Renal cortex interstitium (tissue), 15 donors: ENCODE data around the gene TAMALIN. TPM values are rescaled to one million over a fixed set of nuclear protein-coding genes. Genes with fewer than 3 reads are reported as not detected.

Experiments used
- DNase-seq, 11 donors: peaks; one replicate each; pipeline ENCODE4 v3.0.0-alpha.2; 2013; ENCODE audit warnings: low read depth in 9 of 11, low spot score in 4 of 11; ENCODE audit errors: extremely low read depth in 1 of 11
- long read RNA-seq, 16 experiments: transcript quantifications; one replicate each; lab custom pipeline, GENCODE V29; 2026
- polyA plus RNA-seq, 3 donors: library from polyadenylated mRNA; unstranded; fragments of 120-200 nt; gene quantifications; one replicate each; pipeline ENCODE4 v1.2.1, GENCODE V29; 2013; ENCODE audit not compliant: insufficient read length in 3 of 3

TAMALIN gene
- 10 to 100 TPM; 19.7 to 21.4 (median 20.3) TPM for polyA plus RNA-seq
- long read RNA-seq, donor 1, transcript GRASP-201 (8 exons, 1,933 nt), result major isoform, 11 of 11 reads
- long read RNA-seq, donor 1, partial matches to known transcripts, result 0 of 11 reads
- long read RNA-seq, donor 1, other reads (novel, unspliced or antisense), result 0 of 11 reads
- long read RNA-seq, donor 2, partial matches to known transcripts, result 0 of 4 reads
- long read RNA-seq, donor 2, other reads (novel, unspliced or antisense), result 0 of 4 reads
- long read RNA-seq, donor 3, transcript GRASP-201 (8 exons, 1,933 nt), result major isoform, 8 of 8 reads
- long read RNA-seq, donor 3, partial matches to known transcripts, result 0 of 8 reads
- long read RNA-seq, donor 3, other reads (novel, unspliced or antisense), result 0 of 8 reads
- long read RNA-seq, donor 4, transcript GRASP-201 (8 exons, 1,933 nt), result major isoform, 5 of 6 reads
- long read RNA-seq, donor 4, partial matches to known transcripts, result 0 of 6 reads
- long read RNA-seq, donor 4, other reads (novel, unspliced or antisense), result 0 of 6 reads
- long read RNA-seq, donor 5, result 0 reads
- long read RNA-seq, donor 6, partial matches to known transcripts, result 0 of 3 reads
- long read RNA-seq, donor 6, other reads (novel, unspliced or antisense), result 0 of 3 reads
- long read RNA-seq, donor 7, transcript GRASP-201 (8 exons, 1,933 nt), result major isoform, 8 of 12 reads
- long read RNA-seq, donor 7, partial matches to known transcripts, result 0 of 12 reads
- long read RNA-seq, donor 7, other reads (novel, unspliced or antisense), result 0 of 12 reads
- long read RNA-seq, donor 8, transcript GRASP-201 (8 exons, 1,933 nt), result major isoform, 14 of 15 reads
- long read RNA-seq, donor 8, partial matches to known transcripts, result 0 of 15 reads
- long read RNA-seq, donor 8, other reads (novel, unspliced or antisense), result 0 of 15 reads
- long read RNA-seq, donor 9, transcript GRASP-201 (8 exons, 1,933 nt), result major isoform, 5 of 5 reads
- long read RNA-seq, donor 9, partial matches to known transcripts, result 0 of 5 reads
- long read RNA-seq, donor 9, other reads (novel, unspliced or antisense), result 0 of 5 reads
- long read RNA-seq, donor 10, transcript GRASP-201 (8 exons, 1,933 nt), result major isoform, 8 of 9 reads
- long read RNA-seq, donor 10, partial matches to known transcripts, result 0 of 9 reads
- long read RNA-seq, donor 10, other reads (novel, unspliced or antisense), result 0 of 9 reads
- long read RNA-seq, donor 11, transcript GRASP-201 (8 exons, 1,933 nt), result major isoform, 6 of 7 reads
- long read RNA-seq, donor 11, partial matches to known transcripts, result 0 of 7 reads
- long read RNA-seq, donor 11, other reads (novel, unspliced or antisense), result 0 of 7 reads
- long read RNA-seq, donor 12, result 0 reads
- long read RNA-seq, donor 13, result 0 reads
- long read RNA-seq, donor 14, transcript GRASP-201 (8 exons, 1,933 nt), result major isoform, 8 of 10 reads
- long read RNA-seq, donor 14, partial matches to known transcripts, result 0 of 10 reads
- long read RNA-seq, donor 14, other reads (novel, unspliced or antisense), result 0 of 10 reads
- long read RNA-seq, donor 15, partial matches to known transcripts, result 0 of 2 reads
- long read RNA-seq, donor 15, other reads (novel, unspliced or antisense), result 0 of 2 reads
- long read RNA-seq, donor 16, transcript GRASP-201 (8 exons, 1,933 nt), result major isoform, 12 of 19 reads
- long read RNA-seq, donor 16, partial matches to known transcripts, result 0 of 19 reads
- long read RNA-seq, donor 16, other reads (novel, unspliced or antisense), result 0 of 19 reads

DNA sequence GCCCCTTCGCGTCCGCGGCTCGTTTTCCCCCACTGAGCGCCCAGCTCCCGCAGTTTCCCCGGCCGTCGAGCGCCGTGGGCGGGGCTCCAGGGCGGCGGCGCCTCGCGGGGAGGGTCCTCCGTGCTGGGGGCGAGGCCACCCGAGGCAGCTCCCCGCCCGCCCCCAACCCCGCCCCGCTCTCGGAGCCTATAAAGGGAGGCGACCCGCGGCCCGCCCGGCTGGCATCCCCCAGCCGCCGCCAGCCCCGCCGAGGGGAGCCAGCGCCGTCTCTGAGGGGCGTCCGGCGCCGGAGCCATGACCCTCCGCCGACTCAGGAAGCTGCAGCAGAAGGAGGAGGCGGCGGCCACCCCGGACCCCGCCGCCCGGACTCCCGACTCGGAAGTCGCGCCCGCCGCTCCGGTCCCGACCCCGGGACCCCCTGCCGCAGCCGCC, at the start of gene TAMALIN:
TSS of gene TAMALIN (plus strand) at position 221 of the 432 bp plus-strand sequence. CDS start at position 295, 74 bp downstream.
- DNase-seq, result peak in 2 of 11 donors; percentile 66 to 70

DNA sequence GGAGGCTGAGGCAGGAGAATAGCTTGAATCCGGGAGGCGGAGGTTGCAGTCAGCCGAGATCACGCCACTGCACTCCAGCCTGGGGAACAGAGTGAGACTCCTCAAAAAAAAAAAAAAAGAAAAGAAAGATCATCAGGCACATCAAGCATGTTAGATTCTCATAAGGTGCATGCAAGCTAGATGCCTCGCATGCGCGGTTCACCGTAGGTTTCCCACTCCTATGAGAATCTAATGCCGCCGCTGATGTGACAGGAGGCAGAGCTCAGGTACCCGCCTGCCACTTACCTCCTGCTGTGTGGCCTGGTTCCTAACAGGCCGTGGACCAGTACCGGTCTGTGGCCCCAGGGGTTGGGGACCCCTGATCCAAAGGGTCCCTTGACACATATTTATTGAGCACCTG, 48.2 kb upstream of the TAMALIN start:
- no peak for DNase-seq

DNA sequence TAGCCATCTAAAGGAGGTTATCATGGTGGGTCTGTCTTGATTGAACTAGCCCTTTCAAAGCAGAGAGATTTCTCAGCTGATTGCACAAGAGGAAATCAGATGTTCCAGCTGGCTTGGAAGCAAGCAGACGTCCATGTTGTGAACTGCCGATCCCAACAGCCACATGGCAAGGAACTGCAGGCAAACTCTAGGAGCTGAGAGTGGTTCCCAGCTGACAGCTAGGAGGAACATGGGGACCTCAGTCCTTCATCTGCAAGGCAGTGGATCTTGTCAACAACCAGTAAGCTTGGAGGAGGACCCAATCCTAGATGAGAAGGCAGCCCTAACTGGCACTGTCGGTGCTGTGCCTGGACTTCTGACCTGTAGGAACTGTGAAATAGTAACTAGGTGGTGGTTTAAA, 47.5 kb upstream of the TAMALIN start:
- DNase-seq, result no peak

DNA sequence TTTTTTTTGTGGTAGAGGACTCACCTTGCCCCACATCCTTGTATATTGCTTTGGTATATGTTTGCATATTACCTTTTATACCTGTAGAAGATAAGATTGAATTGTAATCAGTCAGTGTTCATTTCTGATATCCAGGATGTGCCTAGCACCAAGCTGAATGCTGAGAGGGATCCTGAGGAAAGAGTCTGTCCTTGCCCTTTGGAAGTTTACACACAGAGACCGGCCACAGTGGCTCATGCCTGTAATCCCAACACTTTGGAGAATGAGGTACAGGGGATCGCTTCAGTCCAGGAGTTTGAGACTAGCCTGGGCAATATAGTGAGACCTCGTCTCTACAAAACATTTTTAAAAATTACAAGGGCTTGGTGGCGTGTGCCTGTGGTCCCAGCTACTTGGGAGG, 46.8 kb upstream of the TAMALIN start:
- no peak for DNase-seq

DNA sequence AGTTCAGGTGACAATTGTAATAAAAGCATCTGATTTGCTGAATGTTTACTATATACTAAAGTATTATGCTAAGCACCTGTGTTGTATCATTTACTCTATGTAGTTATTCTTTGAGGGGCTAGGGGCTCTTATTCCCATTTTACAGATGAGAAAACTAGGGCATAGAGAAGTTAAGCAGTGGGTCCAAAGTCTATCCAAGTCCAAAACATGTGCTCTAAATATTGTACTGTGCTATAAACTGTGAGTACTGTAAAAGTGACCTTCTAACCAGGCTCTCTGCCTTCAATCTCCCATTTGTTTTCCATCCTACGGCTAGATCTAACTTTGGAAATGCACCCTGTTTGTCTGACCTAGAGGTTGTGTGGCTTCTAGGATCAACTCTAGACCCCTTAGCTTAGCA, 46.3 kb upstream of the TAMALIN start:
- no peak for DNase-seq

DNA sequence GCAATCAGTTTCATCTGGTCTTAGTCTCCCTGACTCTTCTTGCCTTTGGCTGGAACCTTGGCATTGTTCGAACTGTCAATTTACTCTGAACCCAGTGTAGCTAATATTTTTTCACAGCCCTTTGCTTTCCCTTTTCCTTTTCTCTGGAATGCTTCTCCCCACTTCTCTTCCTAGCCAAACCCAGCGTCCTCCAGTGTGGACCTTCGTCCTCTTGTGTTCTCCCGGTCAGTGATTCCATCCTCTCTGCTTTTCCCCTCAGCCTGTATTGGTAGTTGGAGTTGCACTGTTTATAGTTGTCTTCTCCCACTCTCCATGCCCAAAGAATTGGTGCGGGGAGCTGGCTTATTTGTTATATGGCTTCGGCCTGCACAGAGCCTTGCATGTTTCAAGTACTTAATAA, 45.9 kb upstream of the TAMALIN start:
- no peak for DNase-seq

DNA sequence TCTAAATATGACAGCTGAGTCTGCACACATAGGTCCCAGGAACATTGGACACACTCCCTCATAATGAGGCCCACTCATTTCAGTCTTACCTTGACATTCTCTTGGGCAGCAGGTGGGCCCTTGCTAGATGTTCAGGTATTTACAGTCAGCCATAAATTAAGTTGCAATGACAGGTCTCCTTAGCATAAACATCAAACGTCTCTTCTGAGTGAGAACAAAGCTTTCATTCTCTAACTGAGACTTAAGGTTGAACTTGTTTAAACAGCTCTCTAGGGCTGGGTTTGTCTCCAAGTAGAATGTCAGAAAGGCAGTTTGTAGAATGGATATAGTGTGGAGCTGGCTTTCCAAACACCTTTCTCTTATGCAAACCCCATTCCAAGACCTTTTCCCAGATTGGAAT, 44.9 kb upstream of the TAMALIN start:
- no peak for DNase-seq

DNA sequence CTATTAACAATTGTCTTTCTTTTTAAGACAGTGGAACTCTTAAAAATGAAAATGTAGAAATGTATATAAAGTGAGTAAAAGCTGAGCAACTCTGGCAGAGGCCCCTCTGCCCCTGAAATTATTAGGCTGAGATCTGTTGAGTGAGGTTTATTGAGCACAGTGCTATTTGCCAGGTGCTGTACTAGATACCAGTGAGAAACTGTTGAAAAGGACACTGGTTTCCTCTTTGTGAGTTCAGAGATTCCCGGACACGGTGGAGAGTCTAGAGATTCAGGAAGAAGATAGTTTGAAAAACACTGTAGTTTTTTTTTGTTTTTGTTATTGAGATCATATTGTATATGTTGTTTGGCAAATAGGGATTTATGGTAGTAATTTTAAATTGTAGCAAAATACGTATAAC, 44.0 kb upstream of the TAMALIN start:
- no peak for DNase-seq

DNA sequence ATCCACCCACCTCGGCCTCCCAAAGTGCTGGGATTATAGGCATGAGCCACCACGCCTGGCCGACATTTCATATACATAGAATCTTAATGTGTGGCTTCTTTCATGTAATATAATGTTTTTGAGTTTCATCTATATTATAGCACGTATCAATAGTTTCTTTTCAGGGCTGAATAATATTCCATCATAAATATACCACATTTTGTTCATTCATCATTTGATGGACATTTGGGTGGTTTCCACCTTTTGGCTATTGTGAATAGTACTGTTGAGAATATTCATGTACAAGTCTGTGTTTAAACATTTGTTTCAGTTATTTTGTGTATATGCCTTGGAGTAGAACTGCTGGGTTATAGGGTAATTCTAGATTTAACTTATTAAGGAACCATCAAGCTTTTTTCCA, 43.3 kb upstream of the TAMALIN start:
- DNase-seq, result no peak

DNA sequence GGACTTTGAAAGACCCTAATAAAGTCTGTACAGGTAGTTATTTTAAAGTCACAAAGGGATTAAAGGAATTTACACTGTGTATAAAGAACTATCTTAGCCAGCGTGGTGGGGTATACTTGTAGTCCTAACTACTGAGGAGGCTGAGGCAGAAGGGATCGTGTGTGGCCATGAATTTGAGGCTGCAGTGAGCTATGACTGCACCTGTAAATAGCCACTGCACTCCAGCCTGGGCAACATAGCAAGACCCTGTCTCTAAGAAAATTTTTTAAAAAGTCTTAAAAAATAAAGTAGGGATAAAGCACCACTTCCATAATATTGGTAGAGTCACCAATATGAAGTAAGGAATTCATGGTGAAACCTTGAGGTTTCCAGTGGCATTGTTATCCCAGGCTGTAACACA, 37.1 kb upstream of the TAMALIN start:
- DNase-seq, result no peak

DNA sequence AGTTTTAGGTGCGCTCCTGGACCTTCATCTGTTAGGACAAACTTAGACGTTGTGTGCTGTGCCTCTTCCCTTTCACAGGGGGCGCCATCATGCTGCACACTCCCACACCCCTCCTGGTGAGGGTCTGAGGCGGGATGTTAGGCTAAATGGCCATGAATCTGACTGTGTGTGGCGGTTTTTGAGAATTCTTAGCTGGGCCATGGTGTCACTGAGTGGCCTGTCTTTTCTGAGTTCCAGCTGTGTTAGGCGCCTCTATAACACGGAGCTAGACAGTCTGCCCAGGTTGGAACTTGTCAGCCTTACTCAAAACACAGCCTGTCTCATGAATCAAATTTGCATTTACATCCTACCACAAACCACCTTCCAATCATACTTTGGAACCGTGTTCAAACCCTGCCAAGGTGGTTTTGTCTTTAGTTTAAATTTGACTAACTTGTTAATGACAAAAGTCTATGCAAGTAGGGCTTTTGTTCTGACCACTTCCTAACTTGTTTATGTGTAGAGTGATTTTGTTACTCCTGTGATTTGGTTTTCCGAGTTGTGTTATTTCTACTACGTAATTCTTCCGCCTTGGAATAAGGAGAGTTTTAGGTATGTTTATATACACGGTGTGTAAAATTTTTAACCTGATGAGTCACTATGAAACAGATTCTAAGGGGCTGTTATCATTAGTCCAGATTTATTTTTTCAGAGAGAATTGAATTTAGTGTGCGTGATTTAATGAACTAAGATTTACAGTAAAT, 35.7 kb upstream of the TAMALIN start:
- no peak for DNase-seq

DNA sequence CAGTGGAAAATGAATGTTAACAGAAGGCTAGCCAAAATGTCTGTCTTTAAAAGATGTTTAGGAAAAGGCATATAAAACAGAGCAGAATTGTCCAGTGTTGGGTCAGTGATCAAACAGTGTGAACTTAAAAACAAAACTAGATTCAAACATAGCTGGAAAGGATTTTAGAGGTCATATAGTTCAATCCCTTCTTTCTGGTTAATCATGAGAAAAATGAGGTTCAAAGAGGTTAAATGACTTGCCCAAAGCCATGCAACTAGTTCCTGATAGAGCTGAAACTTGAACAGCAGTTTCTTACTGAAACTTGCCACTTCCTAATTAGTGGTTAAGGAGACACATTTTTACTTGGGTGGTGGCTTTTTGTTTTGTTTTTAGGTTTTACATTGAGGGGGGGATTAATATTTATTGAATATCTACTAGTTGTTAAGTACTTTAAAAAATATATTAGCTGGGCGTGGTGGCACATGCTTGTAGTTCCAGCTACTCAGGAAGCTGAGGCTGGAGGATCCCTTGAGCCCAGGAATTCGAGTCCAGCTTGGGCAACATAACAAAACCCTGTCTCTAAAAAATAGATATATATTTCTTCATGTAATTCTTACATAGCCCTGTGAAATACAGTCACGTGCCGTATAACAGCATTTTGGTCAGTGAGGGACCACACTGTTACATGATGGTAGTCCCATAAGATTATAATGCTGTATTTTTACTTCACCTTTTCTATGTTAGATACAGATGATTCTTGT, 34.9 kb upstream of the TAMALIN start:
- no peak for DNase-seq

DNA sequence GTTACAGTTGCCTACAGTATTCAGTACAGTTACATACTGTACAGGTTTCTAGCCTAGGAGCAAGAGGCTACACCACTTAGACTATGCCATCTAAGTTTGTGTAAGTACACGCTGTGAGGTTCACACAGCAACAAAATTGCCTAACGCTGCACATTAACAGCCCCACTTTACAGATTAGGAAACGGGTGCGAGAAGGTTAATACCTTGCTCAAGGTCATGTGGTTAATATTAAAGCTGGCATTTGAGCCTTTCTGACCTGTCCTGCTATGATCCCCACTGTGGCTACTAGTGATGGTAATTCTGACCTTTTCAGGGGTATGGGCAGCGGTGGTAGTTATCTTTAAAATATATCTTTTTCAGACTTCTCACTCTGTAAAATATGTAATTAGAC, 34.3 kb upstream of the TAMALIN start:
- no peak for DNase-seq

DNA sequence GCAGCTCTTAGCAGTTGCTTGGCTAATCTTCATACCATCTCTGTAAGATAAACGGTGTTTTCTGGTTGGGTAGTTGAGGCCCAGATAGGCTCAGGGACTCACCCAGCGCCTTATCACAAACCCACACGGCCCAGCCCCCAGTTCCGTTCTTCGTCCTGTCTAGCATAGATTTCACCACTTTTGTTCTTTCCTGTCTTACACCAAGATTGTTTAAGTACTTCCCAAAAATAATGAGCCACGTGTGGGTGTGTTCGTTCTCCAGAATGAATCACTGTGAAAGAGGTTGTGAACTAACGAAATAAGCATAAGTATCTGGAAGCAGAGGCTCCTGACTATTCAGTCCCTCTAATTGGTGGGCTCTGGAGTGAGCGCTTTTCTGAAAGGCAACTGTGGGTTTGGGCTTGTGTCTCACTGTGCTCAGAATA, 33.9 kb upstream of the TAMALIN start:
- DNase-seq, result no peak

DNA sequence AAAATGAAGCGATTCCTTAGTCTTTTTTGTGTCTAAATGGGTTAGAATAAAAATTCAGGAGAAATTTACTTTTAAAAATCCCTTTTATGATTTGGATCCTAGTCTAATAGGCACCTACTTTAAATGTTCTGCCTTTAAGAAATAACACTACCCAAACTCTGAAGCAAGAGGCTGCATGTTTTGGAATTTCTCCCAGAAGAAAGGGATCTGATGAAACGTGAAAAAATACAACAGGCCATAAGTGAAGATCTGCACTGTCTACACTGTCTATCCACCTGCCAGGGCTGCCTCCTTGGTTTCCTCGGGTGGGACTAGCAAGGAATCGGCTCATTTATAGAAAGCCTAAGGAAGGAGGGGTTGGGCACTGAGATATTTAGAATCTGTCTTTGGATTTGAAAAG, 33.2 kb upstream of the TAMALIN start:
- no peak for DNase-seq

DNA sequence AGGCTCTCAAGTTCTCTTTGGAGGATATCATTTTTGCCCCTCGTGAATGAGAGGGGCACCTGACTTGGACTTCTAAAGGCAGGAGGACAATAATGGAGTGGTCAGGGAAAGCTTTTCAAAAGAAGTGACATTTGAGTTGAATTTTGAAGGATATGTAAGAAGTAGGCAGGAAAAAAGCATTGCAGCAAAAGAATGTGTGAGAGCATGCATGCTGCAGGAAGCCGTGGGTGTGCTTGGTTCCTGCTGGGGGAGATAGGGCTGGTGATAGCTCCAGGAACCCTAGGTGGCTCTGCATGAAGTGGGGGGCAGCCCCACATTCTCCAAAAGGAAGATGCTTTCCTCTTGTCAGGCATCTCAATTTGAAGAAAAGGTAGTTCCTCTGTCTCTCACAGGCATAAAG, 32.1 kb upstream of the TAMALIN start:
- DNase-seq, result no peak

DNA sequence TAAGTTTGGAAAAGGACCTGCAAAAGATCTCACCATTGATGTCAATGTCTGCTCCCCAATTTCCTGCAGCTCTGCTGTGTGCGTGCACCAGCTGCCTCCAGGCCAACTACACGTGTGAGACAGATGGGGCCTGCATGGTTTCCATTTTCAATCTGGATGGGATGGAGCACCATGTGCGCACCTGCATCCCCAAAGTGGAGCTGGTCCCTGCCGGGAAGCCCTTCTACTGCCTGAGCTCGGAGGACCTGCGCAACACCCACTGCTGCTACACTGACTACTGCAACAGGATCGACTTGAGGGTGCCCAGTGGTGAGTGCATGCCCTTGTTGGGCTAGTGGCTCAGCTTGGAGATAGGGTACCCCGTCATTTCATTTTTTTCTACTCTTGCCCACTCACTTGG, 31.6 kb upstream of the TAMALIN start:
- no peak for DNase-seq
